Kidney tubule cell (primary cell): ENCODE results near the gene HECTD4.
"Not testable (repeated sequence)": the region's sequence is repeated elsewhere in the genome, so short reads cannot be mapped to it uniquely, and the experiment has no call there.

Source experiments
- DNase-seq: peaks from one replicate; pipeline ENCODE4 v3.0.0-alpha.2; 2018; ENCODE audit warnings: low spot score

Gene HECTD4

GRCh38 chr12:112116232-112117060 is 265.8 kb downstream of the HECTD4 start:
- DNase-seq: peak; percentile 69

- DNase-seq: no peak
Observed at GRCh38 chr12:112115259-112116045, 266.8 kb downstream of the HECTD4 start.

- peak; percentile 81 for DNase-seq
Observed at GRCh38 chr12:112112409-112113133, 269.7 kb downstream of the HECTD4 start.

- DNase-seq: no peak
Observed at GRCh38 chr12:112111931-112112330, 270.3 kb downstream of the HECTD4 start.

GRCh38 chr12:112110787-112111662 is 271.2 kb downstream of the HECTD4 start:
- not testable (repeated sequence) for DNase-seq
